PFSK-1 (cell line): Measurements from ENCODE around the gene CCDC172.

ENCODE experiments used
- FOXP2 ChIP-seq: optimal IDR thresholded peaks from 2 replicates; pipeline ENCODE3; 2011; ENCODE audit warnings: borderline replicate concordance, control low read depth, inconsistent platforms; ENCODE audit not compliant: insufficient read depth; ENCODE audit errors: extremely low read length, extremely low read depth
- POLR2AphosphoS5 ChIP-seq: IDR thresholded peaks from 2 replicates; pipeline ENCODE4 v1.6.1; 2012; ENCODE audit warnings: low read depth, mild to moderate bottlenecking, control low read depth, low read length, moderate library complexity
- SIN3A ChIP-seq: IDR thresholded peaks from 2 replicates; pipeline ENCODE4 v1.6.1; 2012; ENCODE audit warnings: mild to moderate bottlenecking, low read length, moderate library complexity, borderline replicate concordance; ENCODE audit not compliant: insufficient read depth
- TAF1 ChIP-seq: IDR thresholded peaks from 2 replicates; pipeline ENCODE4 v1.6.1; 2012; ENCODE audit warnings: low read length, control low read depth, borderline replicate concordance; ENCODE audit not compliant: insufficient read depth
- TF ChIP-seq, protein P1 (sequence below), 2 experiments: IDR thresholded peaks; 2 replicates each; pipeline versions ENCODE4 v1.6.1 to v1.8.0; 2011 to 2012; ENCODE audit warnings: low read depth in 2 of 2, low read length in 2 of 2, control low read depth in 1 of 2, inconsistent platforms in 1 of 2, mild to moderate bottlenecking in 1 of 2, moderate library complexity in 1 of 2; ENCODE audit not compliant: insufficient read depth in 1 of 2

CCDC172 gene

DNA sequence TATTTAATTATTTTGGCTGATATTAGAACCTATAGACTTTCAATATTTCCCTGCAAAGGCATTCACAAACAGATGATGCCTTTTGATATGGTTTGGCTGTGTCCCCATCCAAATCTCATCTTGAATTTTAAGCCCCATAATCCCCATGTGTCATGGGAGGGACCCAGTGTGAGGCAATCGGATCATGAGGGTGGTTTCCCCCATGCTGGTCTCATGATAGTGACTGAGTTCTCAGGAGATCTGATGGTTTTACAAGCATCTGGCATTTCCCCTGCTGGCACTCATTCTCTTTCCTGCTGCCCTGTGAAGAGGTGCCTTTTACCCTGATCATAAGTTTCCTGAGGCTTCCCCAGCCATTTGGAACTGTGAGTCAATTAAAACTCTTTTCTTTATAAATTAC lies 94.1 kb downstream of the CCDC172 start:
- TF ChIP-seq TAF1: no peak
- TF ChIP-seq POLR2AphosphoS5: no peak
- TF ChIP-seq, protein P1, sequence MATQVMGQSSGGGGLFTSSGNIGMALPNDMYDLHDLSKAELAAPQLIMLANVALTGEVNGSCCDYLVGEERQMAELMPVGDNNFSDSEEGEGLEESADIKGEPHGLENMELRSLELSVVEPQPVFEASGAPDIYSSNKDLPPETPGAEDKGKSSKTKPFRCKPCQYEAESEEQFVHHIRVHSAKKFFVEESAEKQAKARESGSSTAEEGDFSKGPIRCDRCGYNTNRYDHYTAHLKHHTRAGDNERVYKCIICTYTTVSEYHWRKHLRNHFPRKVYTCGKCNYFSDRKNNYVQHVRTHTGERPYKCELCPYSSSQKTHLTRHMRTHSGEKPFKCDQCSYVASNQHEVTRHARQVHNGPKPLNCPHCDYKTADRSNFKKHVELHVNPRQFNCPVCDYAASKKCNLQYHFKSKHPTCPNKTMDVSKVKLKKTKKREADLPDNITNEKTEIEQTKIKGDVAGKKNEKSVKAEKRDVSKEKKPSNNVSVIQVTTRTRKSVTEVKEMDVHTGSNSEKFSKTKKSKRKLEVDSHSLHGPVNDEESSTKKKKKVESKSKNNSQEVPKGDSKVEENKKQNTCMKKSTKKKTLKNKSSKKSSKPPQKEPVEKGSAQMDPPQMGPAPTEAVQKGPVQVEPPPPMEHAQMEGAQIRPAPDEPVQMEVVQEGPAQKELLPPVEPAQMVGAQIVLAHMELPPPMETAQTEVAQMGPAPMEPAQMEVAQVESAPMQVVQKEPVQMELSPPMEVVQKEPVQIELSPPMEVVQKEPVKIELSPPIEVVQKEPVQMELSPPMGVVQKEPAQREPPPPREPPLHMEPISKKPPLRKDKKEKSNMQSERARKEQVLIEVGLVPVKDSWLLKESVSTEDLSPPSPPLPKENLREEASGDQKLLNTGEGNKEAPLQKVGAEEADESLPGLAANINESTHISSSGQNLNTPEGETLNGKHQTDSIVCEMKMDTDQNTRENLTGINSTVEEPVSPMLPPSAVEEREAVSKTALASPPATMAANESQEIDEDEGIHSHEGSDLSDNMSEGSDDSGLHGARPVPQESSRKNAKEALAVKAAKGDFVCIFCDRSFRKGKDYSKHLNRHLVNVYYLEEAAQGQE (IDR thresholded peaks at IDR 0.05; ENCODE audit: insufficient read depth in 1 of 2, low read depth in 2 of 2, low read length in 2 of 2): no peak
- TF ChIP-seq SIN3A: no peak
- no peak for TF ChIP-seq FOXP2

DNA sequence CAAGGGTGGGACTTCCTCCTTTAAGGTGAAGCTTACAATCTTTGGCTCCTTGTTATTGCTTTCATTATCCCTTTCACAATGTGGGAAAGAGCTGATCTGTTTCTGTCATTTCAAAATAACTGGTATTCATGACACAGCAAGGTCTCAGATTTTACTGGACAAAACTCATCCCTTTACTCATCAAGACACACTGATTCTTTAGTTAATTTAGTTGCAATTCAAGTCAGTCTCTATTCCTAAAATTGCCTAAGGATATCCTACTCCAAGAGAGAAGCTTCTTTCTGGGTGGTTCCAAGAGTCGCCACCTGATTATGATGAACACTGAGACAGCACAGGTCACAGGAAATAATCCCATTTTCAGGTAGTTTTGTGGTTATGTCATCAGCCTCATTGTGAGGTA lies 97.6 kb downstream of the CCDC172 start:
- TF ChIP-seq, protein P1 (IDR thresholded peaks at IDR 0.05; ENCODE audit: insufficient read depth in 1 of 2, low read depth in 2 of 2, low read length in 2 of 2): no peak
- TF ChIP-seq TAF1: no peak
- TF ChIP-seq POLR2AphosphoS5: no peak
- TF ChIP-seq FOXP2: no peak
- no peak for TF ChIP-seq SIN3A

DNA sequence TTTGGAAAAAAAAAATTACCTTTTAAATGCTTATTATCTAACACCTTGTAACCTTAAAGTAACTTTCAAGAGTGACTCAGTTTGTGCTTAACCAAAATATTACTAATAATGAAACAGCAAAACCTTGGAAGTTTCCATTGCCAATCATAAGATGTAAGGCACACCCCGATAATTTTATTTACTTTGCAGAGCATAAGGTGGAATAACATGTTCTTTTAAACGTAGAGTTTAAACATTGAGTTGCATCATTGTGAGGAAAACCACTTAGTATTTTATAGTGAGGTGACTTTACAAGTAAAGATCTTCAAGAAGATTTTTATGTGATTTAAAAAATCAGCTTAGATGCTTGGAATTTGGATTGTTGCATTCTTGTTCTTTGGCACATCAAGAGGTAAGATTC lies 103.4 kb downstream of the CCDC172 start, which contains the start of gene PNLIPRP3:
TSS of gene PNLIPRP3 (plus strand) at position 177 of the 400 bp plus-strand sequence. CDS start at position 343, 166 bp downstream.
- TF ChIP-seq FOXP2 (no peak), POLR2AphosphoS5 (no peak)

DNA sequence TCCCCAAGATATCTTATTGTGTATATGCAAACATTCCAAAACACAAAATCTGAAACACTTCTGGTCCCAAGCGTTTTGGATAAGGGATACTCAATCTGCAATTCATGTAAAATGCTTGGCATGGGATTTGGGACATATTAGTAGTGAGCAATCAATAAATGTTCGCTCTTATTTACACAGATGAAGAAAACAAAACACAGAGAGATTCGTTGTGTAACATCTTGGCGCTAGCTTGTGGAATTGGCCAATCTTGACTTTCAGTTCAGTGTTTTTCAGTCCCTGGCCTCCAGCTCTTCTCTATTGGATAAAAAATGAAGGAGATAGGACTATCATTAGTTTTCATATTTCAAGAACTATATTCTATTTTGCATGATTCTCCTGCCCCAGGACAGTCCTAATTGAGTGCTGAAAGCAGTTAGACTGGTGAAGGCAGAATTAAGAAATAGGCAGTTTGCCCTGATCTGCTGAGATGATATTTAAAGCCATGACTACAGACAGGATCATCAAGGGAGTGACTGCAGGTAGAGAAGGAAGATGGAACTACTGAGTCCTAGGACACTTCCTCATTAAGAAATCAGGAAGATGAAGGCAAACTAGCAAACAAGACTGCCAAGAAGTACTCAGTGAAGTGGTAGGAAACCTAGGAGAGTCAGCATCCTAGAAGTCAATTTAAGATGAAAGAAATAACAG lies 105.2 kb downstream of the CCDC172 start:
- TF ChIP-seq TAF1 (no peak), POLR2AphosphoS5 (no peak), FOXP2 (no peak), SIN3A (no peak)
- TF ChIP-seq, protein P1 (IDR thresholded peaks at IDR 0.05; ENCODE audit: insufficient read depth in 1 of 2, low read depth in 2 of 2, low read length in 2 of 2): no peak
